ENCODE data around the gene RASAL2. TPM values are rescaled to one million over a fixed set of nuclear protein-coding genes. Genes with fewer than 3 reads are reported as not detected.
"Not testable (repeated sequence)": the region's sequence is repeated elsewhere in the genome, so short reads cannot be mapped to it uniquely, and the experiment has no call there.

Gene RASAL2
- total RNA-seq, 1 donor from 2014 or later: 35.7 TPM

GRCh38 chr1:178075333-178075732 lies 18.6 kb upstream of the RASAL2 start:
- H3K4me3 Mint-ChIP-seq: no peak overlapping the region
- no peaks in the 10 kb centered on the region for H3K4me1 Mint-ChIP-seq
- no peaks in the 10 kb centered on the region for H3K27me3 Mint-ChIP-seq (ENCODE audit: low read depth)
- no peak for TF ChIP-seq CTCF (IDR thresholded peaks at IDR 0.05; ENCODE audit: unreplicated experiment)
- H3K9me3 Mint-ChIP-seq: no peaks in the 10 kb centered on the region
- no peak overlapping the region for H3K27ac Mint-ChIP-seq
- DNase-seq (ENCODE audit: low spot score in 2 of 2, unreplicated experiment in 2 of 2): no peak
- H3K36me3 Mint-ChIP-seq: no peaks in the 10 kb centered on the region

- no peak overlapping the region for H3K4me3 Mint-ChIP-seq
Measured at GRCh38 chr1:178076607-178077006, 17.3 kb upstream of the RASAL2 start.

GRCh38 chr1:178077917-178078316 lies 16.0 kb upstream of the RASAL2 start:
- DNase-seq (ENCODE audit: low spot score in 2 of 2, unreplicated experiment in 2 of 2): no peak
- TF ChIP-seq CTCF (IDR thresholded peaks at IDR 0.05; ENCODE audit: unreplicated experiment): no peak
- no peak overlapping the region for H3K27ac Mint-ChIP-seq
- H3K27me3 Mint-ChIP-seq (ENCODE audit: low read depth): no peaks in the 10 kb centered on the region
- H3K4me3 Mint-ChIP-seq: no peak overlapping the region
- no peaks in the 10 kb centered on the region for H3K36me3 Mint-ChIP-seq
- no peaks in the 10 kb centered on the region for H3K9me3 Mint-ChIP-seq
- H3K4me1 Mint-ChIP-seq: no peaks in the 10 kb centered on the region

More at GRCh38 chr1:178076607-178077006, 17.3 kb upstream of the RASAL2 start:
- no peak overlapping the region for H3K27ac Mint-ChIP-seq
- H3K4me1 Mint-ChIP-seq: no peaks in the 10 kb centered on the region
- H3K36me3 Mint-ChIP-seq: no peaks in the 10 kb centered on the region
- DNase-seq (ENCODE audit: low spot score in 2 of 2, unreplicated experiment in 2 of 2): no peak
- H3K27me3 Mint-ChIP-seq (ENCODE audit: low read depth): no peaks in the 10 kb centered on the region
- no peak for TF ChIP-seq CTCF (IDR thresholded peaks at IDR 0.05; ENCODE audit: unreplicated experiment)
- H3K9me3 Mint-ChIP-seq: no peaks in the 10 kb centered on the region

- Mint-ChIP-seq H3K4me1 (no peaks in the 10 kb centered on the region), H3K9me3 (no peaks in the 10 kb centered on the region), H3K27ac (no peak overlapping the region), H3K36me3 (no peaks in the 10 kb centered on the region), H3K27me3 (ENCODE audit: low read depth) (no peaks in the 10 kb centered on the region), H3K4me3 (no peak overlapping the region)
- no peak for TF ChIP-seq CTCF (IDR thresholded peaks at IDR 0.05; ENCODE audit: unreplicated experiment)
- DNase-seq (ENCODE audit: low spot score in 2 of 2, unreplicated experiment in 2 of 2): no peak
Measured at GRCh38 chr1:178086294-178086693, 7.6 kb upstream of the RASAL2 start.

- DNase-seq (ENCODE audit: low spot score in 2 of 2, unreplicated experiment in 2 of 2): no peak
- no peak overlapping the region for H3K4me3 Mint-ChIP-seq
- no peaks in the 10 kb centered on the region for H3K4me1 Mint-ChIP-seq
- no peak for TF ChIP-seq CTCF (IDR thresholded peaks at IDR 0.05; ENCODE audit: unreplicated experiment)
- H3K9me3 Mint-ChIP-seq: no peaks in the 10 kb centered on the region
- H3K27ac Mint-ChIP-seq: no peak overlapping the region
- no peaks in the 10 kb centered on the region for H3K36me3 Mint-ChIP-seq
- no peaks in the 10 kb centered on the region for H3K27me3 Mint-ChIP-seq (ENCODE audit: low read depth)
Measured at GRCh38 chr1:178086766-178087165, 7.1 kb upstream of the RASAL2 start.

- TF ChIP-seq CTCF (IDR thresholded peaks at IDR 0.05; ENCODE audit: unreplicated experiment): no peak
- H3K27me3 Mint-ChIP-seq (ENCODE audit: low read depth): no peaks in the 10 kb centered on the region
- no peaks in the 10 kb centered on the region for H3K36me3 Mint-ChIP-seq
- peaks cover 13% of the 10 kb centered on the region for H3K4me1 Mint-ChIP-seq
- H3K4me3 Mint-ChIP-seq: no peak overlapping the region
- no peak overlapping the region for H3K27ac Mint-ChIP-seq
- no peaks in the 10 kb centered on the region for H3K9me3 Mint-ChIP-seq
- no peak for DNase-seq (ENCODE audit: low spot score in 2 of 2, unreplicated experiment in 2 of 2)
Measured at GRCh38 chr1:178088651-178089050, 5.3 kb upstream of the RASAL2 start.

GRCh38 chr1:178091454-178091853 lies 2.5 kb upstream of the RASAL2 start:
- not testable (repeated sequence) for H3K27ac Mint-ChIP-seq; H3K36me3 Mint-ChIP-seq; H3K27me3 Mint-ChIP-seq (ENCODE audit: low read depth); H3K9me3 Mint-ChIP-seq; H3K4me3 Mint-ChIP-seq; DNase-seq (ENCODE audit: low spot score in 2 of 2, unreplicated experiment in 2 of 2)
- H3K4me1 Mint-ChIP-seq: peaks cover 32% of the 10 kb centered on the region

All from mesothelial cell of epicardium (in vitro differentiated cells).